ENCODE results near the gene SH2D3A.

DNA sequence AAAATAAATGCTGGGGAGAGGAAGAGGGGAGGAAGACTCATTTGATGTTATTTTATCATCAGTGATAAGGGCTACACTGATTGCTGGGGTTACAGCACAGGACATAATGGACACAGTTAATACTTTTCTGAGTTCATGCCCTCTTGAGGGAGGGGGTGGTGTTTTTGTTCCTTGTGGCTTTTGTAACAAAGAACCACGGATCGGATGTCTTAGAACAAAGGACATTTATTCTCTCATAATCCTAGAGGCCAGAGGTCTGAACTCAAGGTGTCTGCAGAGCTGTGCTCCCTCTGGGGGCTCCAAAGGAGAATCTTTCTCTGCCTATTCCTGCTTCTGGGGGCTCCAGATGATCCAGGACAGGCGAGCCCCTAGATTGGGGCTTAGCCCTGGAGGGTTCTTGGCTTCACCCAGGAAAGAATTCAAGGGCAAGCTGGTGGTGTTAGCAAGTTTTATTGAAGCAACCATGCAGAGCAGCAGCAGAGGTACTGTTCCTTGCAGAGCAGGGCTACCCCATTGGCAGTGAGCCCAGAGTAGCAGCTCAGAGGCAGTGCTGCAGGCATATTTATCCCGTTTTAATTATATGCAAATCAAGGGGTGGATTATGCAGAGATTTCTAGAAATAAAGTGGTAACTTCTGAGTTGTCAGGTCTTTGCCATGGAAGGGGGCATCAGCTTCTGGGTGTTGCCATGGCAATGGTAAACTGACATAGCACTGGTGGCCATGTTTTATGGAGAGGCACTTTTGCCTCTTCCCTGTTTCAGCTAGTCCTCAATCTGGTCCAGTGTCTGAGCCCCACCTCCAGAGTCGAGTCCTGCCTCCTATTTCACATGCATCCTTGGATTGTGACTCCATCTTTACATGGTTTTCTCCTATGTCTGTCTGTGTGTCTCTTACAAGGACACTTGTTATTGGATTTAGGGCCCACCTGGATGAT lies 23.2 kb upstream of the SH2D3A start:
- TF ChIP-seq GLI2 (tag by site-specific recombination; IDR thresholded peaks at IDR 0.05; ENCODE audit: borderline replicate concordance, low read depth) (no peak), REPIN1 (tag by site-specific recombination; IDR thresholded peaks at IDR 0.05; ENCODE audit: low read depth) (no peak), OSR2 (tag by site-specific recombination; IDR thresholded peaks at IDR 0.05) (no peak), CTCF (tag by site-specific recombination; IDR thresholded peaks at IDR 0.05) (no peak)

Data from HEK293 (cell line).